HepG2 (cell line): ENCODE data around the gene TDRD1. TPM values are rescaled to one million over a fixed set of nuclear protein-coding genes. Genes with fewer than 3 reads are reported as not detected.

Experiments
- ATAC-seq: fragments of 200-7000 bp; cut with Tn5 transposase; 3 replicates; pipeline ENCODE4 v1.9.1; 2020; ENCODE audit warnings: mild to moderate bottlenecking, moderate library complexity
- BruUV-seq: library from RNA; stranded (reverse); fragments of 400-500 nt; replicated peaks from 2 replicates; lab custom pipeline; 2021; lab: Mats Ljungman, UMichigan
- CTCF ChIA-PET: fragments of 300-600 bp; formaldehyde crosslinking; extraction: SDS; loops from one replicate; lab custom pipeline; 2021; ENCODE audit warnings: low total read pairs, inconsistent platforms, low intra/inter-chr PET ratio; lab: Yijun Ruan, JAX
- POLR2A ChIA-PET: fragments of 350-600 bp; sonication (Branson Sonifier 250); formaldehyde crosslinking; loops from one replicate; lab custom pipeline; 2020; ENCODE audit warnings: antibody characterized with exemption, inconsistent platforms; lab: Yijun Ruan, JAX
- DNase-seq: peaks from one replicate; pipeline ENCODE4 v3.0.0-alpha.2; 2015; ENCODE audit warnings: low spot score
- FAIRE-seq: peaks from 3 replicates; lab custom pipeline; 2011; peaks lifted over from hg19 to GRCh38; lab: Jason Lieb, UNC
- H2AFZ ChIP-seq: one replicate; pipeline ENCODE4 v1.6.1; 2011; ENCODE audit warnings: low read length, inconsistent platforms
- H3K27ac ChIP-seq: fragments of 300-600 bp; 3 replicates; pipeline ENCODE4 v1.8.0; 2011; ENCODE audit warnings: mixed run types, mild to moderate bottlenecking, mixed read lengths, low read length, inconsistent platforms; ENCODE audit not compliant: insufficient read depth; ENCODE audit errors: extremely low read length
- H3K27me3 ChIP-seq, 2 experiments: fragments of 200-600 bp in 1 of 2; 2 replicates in 1 of 2; 3 replicates in 1 of 2; pipeline versions ENCODE4 v1.6.0 to v1.8.0; 2011; ENCODE audit warnings: low read length in 2 of 2, mild to moderate bottlenecking in 2 of 2, moderate library complexity in 2 of 2, inconsistent platforms in 1 of 2; ENCODE audit not compliant: insufficient read depth in 2 of 2, control insufficient read depth in 1 of 2
- H3K36me3 ChIP-seq, 2 experiments: fragments of 200-600 bp in 1 of 2; replicated peaks in 1 of 2; 2 replicates in 1 of 2; 3 replicates in 1 of 2; pipeline versions ENCODE4 v1.5.1 to v1.8.0; 2011; ENCODE audit warnings: low read length in 2 of 2, inconsistent platforms in 1 of 2; ENCODE audit not compliant: insufficient read depth in 2 of 2, control insufficient read depth in 1 of 2
- H3K4me1 ChIP-seq: 2 replicates; pipeline ENCODE4 v1.5.1; 2012; ENCODE audit warnings: low read length, inconsistent platforms; ENCODE audit not compliant: insufficient read depth
- H3K4me2 ChIP-seq: 2 replicates; pipeline ENCODE4 v1.6.0; 2011; ENCODE audit warnings: low read depth, low read length, inconsistent platforms
- H3K4me3 ChIP-seq, 3 experiments: fragments of 200-600 bp in 1 of 3; sonication (generic), shearing (Covaris generic) in 1 of 3; replicated peaks in 1 of 3; 2 replicates each; pipeline ENCODE4 v1.5.1; 2011 to 2016; ENCODE audit warnings: low read length in 3 of 3, inconsistent platforms in 2 of 3, low read depth in 2 of 3, mild to moderate bottlenecking in 2 of 3, control low read depth in 1 of 3, mixed read lengths in 1 of 3; ENCODE audit not compliant: insufficient read depth in 1 of 3
- H3K79me2 ChIP-seq: one replicate; pipeline ENCODE4 v1.6.1; 2011; ENCODE audit warnings: low read length, inconsistent platforms; ENCODE audit not compliant: insufficient read depth
- H3K9ac ChIP-seq: 2 replicates; pipeline ENCODE4 v1.6.0; 2011; ENCODE audit warnings: mild to moderate bottlenecking, low read depth, low read length, inconsistent platforms; ENCODE audit not compliant: insufficient read depth
- H3K9me3 ChIP-seq: 2 replicates; pipeline ENCODE4 v1.5.1; 2012; ENCODE audit warnings: mild to moderate bottlenecking, low read length
- H4K20me1 ChIP-seq: 2 replicates; pipeline ENCODE4 v1.6.0; 2011; ENCODE audit warnings: inconsistent platforms, mild to moderate bottlenecking, low read length, moderate library complexity; ENCODE audit not compliant: insufficient read depth
- ARNT ChIP-seq: fragments of 450-650 bp; IDR thresholded peaks from 2 replicates; pipeline ENCODE4 v1.6.1; 2017
- FOXO1 ChIP-seq: sonication (generic); formaldehyde crosslinking; IDR thresholded peaks from 2 replicates; pipeline ENCODE4 v1.4.0; 2020; ENCODE audit warnings: missing genetic modification reagents
- HOXA3 ChIP-seq: sonication (generic); formaldehyde crosslinking; IDR thresholded peaks from 2 replicates; pipeline ENCODE4 v1.5.0; 2020; ENCODE audit warnings: missing genetic modification reagents
- IKZF1 ChIP-seq: fragments of 450-650 bp; IDR thresholded peaks from 2 replicates; pipeline ENCODE4 v1.7.1; 2016
- JUND ChIP-seq: sonication (generic); formaldehyde crosslinking; IDR thresholded peaks from 2 replicates; pipeline ENCODE4 v1.8.0; 2022; ENCODE audit warnings: mild to moderate bottlenecking, missing genetic modification reagents
- KLF6 ChIP-seq: IDR thresholded peaks from 2 replicates; pipeline ENCODE4 v1.8.0; 2016; ENCODE audit warnings: missing biosample characterization, missing genetic modification reagents
- MYNN ChIP-seq: sonication (generic); formaldehyde crosslinking; IDR thresholded peaks from 2 replicates; pipeline ENCODE4 v1.4.0; 2020; ENCODE audit warnings: mild to moderate bottlenecking, low read depth, missing genetic modification reagents
- NFIB ChIP-seq: sonication (generic); formaldehyde crosslinking; IDR thresholded peaks from 2 replicates; pipeline ENCODE4 v1.9.0; 2021; ENCODE audit warnings: missing genetic modification reagents, mild to moderate bottlenecking, borderline replicate concordance
- PHF8 ChIP-seq: sonication (generic); formaldehyde crosslinking; IDR thresholded peaks from 2 replicates; pipeline ENCODE4 v1.5.0; 2020; ENCODE audit warnings: missing genetic modification reagents
- PRPF4 ChIP-seq: fragments of 200-400 bp; formaldehyde crosslinking; IDR thresholded peaks from 2 replicates; pipeline ENCODE4 v1.6.1; 2016; ENCODE audit warnings: low read length, low read depth; ENCODE audit not compliant: poor library complexity, severe bottlenecking
- RAD51 ChIP-seq: fragments of 450-650 bp; IDR thresholded peaks from 2 replicates; pipeline ENCODE4 v1.6.1; 2016; ENCODE audit warnings: borderline replicate concordance
- SMAD3 ChIP-seq: sonication (generic); formaldehyde crosslinking; IDR thresholded peaks from 2 replicates; pipeline ENCODE4 v1.4.0; 2020; ENCODE audit warnings: missing genetic modification reagents
- WIZ ChIP-seq: sonication (generic); formaldehyde crosslinking; IDR thresholded peaks from 2 replicates; pipeline ENCODE4 v1.5.1; 2020; ENCODE audit warnings: mild to moderate bottlenecking, missing genetic modification reagents
- ZNF17 ChIP-seq: sonication (generic); formaldehyde crosslinking; IDR thresholded peaks from 2 replicates; pipeline ENCODE4 v1.5.0; 2020; ENCODE audit warnings: mild to moderate bottlenecking, missing genetic modification reagents
- ZNF207 ChIP-seq: fragments of 450-650 bp; IDR thresholded peaks from 2 replicates; pipeline ENCODE4 v1.6.1; 2016; ENCODE audit warnings: antibody characterized with exemption, borderline replicate concordance
- ZNF3 ChIP-seq: IDR thresholded peaks from 2 replicates; pipeline ENCODE4 v1.7.0; 2017; ENCODE audit warnings: inconsistent platforms
- ZNF878 ChIP-seq: sonication (generic); formaldehyde crosslinking; IDR thresholded peaks from 2 replicates; pipeline ENCODE4 v1.8.1; 2023; ENCODE audit warnings: mild to moderate bottlenecking, missing genetic modification reagents, moderate library complexity
- WGBS: methylation state at CpG from one replicate; pipeline ENCODE4 v1.1.6; 2017; ENCODE audit warnings: low lambda C conversion rate; 5-methylcytosine and 5-hydroxymethylcytosine counted together
- in situ Hi-C: cut with HindIII; loops from 2 replicates; pipeline ENCODE4 v1.10.0; 2017; ENCODE audit warnings: low pct_unique_long_range_greater_than_20kb; ENCODE audit not compliant: extremely low pct_ligation_motif_present
- intact Hi-C: fragments of 100-400 bp; cut with micrococcal nuclease; formaldehyde crosslinking; loops from one replicate; pipeline ENCODE4 v1.10.0; 2022; ENCODE audit not compliant: unreplicated experiment
- polyA plus RNA-seq, 8 experiments: library from polyadenylated mRNA; depleted of rRNA in 3 of 8; stranded (reverse) in 7 of 8; unstranded in 1 of 8; fragments of >200 nt; fragmentation: Illumina TruSeq in 4 of 8; extraction: Trizol in 4 of 8; gene quantifications; 2 replicates each; pipeline versions ENCODE4 v1.2.1 to v1.2.3, GENCODE V29; 2011 to 2016; ENCODE audit warnings: low read depth in 4 of 8, missing spikeins in 1 of 8, mixed read lengths in 1 of 8; ENCODE audit not compliant: insufficient read depth in 1 of 8
- total RNA-seq, 5 experiments: library from RNA; depleted of rRNA; stranded (reverse); fragments of >200 nt; fragmentation: Illumina TruSeq; extraction: Trizol; gene quantifications; 2 replicates each; pipeline ENCODE4 v1.2.3, GENCODE V29; 2016; ENCODE audit warnings: low read depth in 1 of 5
- TF ChIP-seq, protein P1 (sequence below): IDR thresholded peaks from 2 replicates; pipeline ENCODE4 v1.6.1; 2016; ENCODE audit warnings: missing biosample characterization, missing genetic modification reagents, low read depth
- TF ChIP-seq, protein P2 (sequence below): sonication (generic); formaldehyde crosslinking; IDR thresholded peaks from 2 replicates; pipeline ENCODE4 v1.4.0; 2020; ENCODE audit warnings: missing genetic modification reagents

The TDRD1 gene
- total and polyA plus RNA-seq, 2 of the 13 experiments (the other 11 are each of a cell fraction or from before 2014, with no cell fraction given), result not detected

DNA sequence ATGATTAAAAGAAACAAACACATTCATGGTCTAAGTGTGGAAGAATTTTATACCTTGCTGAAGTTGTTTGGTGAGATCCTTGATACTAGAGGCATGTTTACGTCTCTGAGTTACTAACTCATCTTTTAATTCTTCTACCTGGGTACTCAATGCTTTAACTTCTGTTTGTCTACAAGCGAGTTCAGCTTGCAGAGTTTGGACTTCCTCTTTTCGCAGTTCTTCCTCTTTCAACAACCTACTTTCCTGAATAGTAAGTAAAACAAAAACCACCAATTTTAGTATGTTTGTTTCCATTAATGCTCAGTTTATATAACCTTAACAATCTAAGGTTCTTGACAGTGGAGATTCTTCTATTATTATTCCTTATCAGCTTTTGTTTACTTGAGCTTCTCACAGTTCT lies 48.1 kb upstream of the TDRD1 start:
- Histone ChIP-seq H4K20me1 (no peaks in the 10 kb centered on the region), H3K4me3 (no peak overlapping the region), H3K9ac (no peak overlapping the region), H3K9me3 (no peaks in the 10 kb centered on the region), H3K4me2 (no peak overlapping the region), H3K27ac (no peak overlapping the region), H3K27me3 (no peaks in the 10 kb centered on the region), H3K36me3 (peaks cover 8 to 44% of the 10 kb centered on the region in 2 experiments), H3K79me2 (no peaks in the 10 kb centered on the region), H3K4me1 (no peaks in the 10 kb centered on the region), H2AFZ (no peak overlapping the region)
- DNase-seq (no peak), FAIRE-seq (no peak), ATAC-seq (no peak)
- intact Hi-C loops, result no loop called here
- in situ Hi-C loops, result no loop called here
- no TSS peak for BruUV-seq
- ChIA-PET CTCF (no interaction called here), POLR2A (no interaction called here)
- over 99% methylated on average over 3 of the region's 3 CpGs for whole genome bisulfite sequencing
- no peak for TF ChIP-seq ARNT
- TF ChIP-seq, protein P1, sequence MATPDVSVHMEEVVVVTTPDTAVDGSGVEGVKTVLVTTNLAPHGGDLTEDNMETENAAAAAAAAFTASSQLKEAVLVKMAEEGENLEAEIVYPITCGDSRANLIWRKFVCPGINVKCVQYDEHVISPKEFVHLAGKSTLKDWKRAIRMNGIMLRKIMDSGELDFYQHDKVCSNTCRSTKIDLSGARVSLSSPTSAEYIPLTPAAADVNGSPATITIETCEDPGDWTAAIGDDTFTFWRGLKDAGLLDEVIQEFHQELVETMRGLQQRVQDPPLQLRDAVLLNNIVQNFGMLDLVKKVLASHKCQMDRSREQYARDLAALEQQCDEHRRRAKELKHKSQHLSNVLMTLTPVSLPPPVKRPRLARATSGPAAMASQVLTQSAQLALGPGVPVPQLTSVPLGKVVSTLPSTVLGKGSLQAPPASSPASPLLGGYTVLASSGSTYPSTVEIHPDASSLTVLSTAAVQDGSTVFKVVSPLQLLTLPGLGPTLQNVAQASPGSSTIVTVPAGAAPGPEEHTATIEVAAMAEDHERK (CRISPR knock-in tag), result no peak
- TF ChIP-seq SMAD3 (CRISPR knock-in tag), result no peak
- TF ChIP-seq MYNN (CRISPR knock-in tag), result no peak
- no peak for TF ChIP-seq NFIB (CRISPR knock-in tag)
- TF ChIP-seq ZNF878, result no peak
- no peak for TF ChIP-seq RAD51
- TF ChIP-seq IKZF1, result no peak
- no peak for TF ChIP-seq ZNF207
- TF ChIP-seq, protein P2, sequence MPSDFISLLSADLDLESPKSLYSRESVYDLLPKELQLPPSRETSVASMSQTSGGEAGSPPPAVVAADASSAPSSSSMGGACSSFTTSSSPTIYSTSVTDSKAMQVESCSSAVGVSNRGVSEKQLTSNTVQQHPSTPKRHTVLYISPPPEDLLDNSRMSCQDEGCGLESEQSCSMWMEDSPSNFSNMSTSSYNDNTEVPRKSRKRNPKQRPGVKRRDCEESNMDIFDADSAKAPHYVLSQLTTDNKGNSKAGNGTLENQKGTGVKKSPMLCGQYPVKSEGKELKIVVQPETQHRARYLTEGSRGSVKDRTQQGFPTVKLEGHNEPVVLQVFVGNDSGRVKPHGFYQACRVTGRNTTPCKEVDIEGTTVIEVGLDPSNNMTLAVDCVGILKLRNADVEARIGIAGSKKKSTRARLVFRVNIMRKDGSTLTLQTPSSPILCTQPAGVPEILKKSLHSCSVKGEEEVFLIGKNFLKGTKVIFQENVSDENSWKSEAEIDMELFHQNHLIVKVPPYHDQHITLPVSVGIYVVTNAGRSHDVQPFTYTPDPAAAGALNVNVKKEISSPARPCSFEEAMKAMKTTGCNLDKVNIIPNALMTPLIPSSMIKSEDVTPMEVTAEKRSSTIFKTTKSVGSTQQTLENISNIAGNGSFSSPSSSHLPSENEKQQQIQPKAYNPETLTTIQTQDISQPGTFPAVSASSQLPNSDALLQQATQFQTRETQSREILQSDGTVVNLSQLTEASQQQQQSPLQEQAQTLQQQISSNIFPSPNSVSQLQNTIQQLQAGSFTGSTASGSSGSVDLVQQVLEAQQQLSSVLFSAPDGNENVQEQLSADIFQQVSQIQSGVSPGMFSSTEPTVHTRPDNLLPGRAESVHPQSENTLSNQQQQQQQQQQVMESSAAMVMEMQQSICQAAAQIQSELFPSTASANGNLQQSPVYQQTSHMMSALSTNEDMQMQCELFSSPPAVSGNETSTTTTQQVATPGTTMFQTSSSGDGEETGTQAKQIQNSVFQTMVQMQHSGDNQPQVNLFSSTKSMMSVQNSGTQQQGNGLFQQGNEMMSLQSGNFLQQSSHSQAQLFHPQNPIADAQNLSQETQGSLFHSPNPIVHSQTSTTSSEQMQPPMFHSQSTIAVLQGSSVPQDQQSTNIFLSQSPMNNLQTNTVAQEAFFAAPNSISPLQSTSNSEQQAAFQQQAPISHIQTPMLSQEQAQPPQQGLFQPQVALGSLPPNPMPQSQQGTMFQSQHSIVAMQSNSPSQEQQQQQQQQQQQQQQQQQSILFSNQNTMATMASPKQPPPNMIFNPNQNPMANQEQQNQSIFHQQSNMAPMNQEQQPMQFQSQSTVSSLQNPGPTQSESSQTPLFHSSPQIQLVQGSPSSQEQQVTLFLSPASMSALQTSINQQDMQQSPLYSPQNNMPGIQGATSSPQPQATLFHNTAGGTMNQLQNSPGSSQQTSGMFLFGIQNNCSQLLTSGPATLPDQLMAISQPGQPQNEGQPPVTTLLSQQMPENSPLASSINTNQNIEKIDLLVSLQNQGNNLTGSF (CRISPR knock-in tag), result no peak
- TF ChIP-seq PRPF4, result no peak
- no peak for TF ChIP-seq WIZ
- TF ChIP-seq ZNF17 (CRISPR knock-in tag), result no peak
- TF ChIP-seq HOXA3 (CRISPR knock-in tag), result no peak
- TF ChIP-seq PHF8 (CRISPR knock-in tag), result no peak
- TF ChIP-seq FOXO1, result no peak
- no peak for TF ChIP-seq KLF6 (CRISPR knock-in tag)
- no peak for TF ChIP-seq ZNF3 (CRISPR knock-in tag)
- no peak for TF ChIP-seq JUND (CRISPR knock-in tag)
